ENCODE data around the gene ALLC. TPM values are rescaled to one million over a fixed set of nuclear protein-coding genes. Genes with fewer than 3 reads are reported as not detected.

Gene ALLC
- total RNA-seq, 3 donors from 2014 or later, result 0.16 TPM; not detected in 2

DNA sequence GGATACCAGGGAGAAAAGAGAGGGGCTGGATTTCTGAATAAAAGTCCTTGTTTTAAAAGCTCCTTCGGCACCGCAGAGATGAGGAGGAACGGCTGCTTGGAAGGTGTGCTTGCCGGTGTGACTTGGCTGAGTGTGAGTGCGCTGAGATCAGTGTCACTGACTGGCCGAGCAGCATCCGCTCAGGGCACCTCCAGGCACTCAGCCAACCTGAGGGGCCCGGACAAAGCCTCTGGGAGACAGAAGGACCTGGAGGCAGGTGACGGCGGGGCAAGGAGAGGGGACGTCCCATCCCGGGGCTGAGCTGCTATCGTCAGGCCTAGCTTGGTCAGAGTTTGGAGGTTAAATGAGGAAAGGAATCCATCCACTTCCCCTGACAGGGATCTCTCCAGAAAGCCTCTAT lies 16.8 kb upstream of the ALLC start:
- Histone ChIP-seq H3K9me3 (no peaks in the 10 kb centered on the region), H3K36me3 (no peaks in the 10 kb centered on the region), H3K27ac (no peak overlapping the region), H3K27me3 (no peaks in the 10 kb centered on the region), H3K4me1 (no peaks in the 10 kb centered on the region), H3K4me3 (no peak overlapping the region)
- peak in 1 of 2 donors; percentile 48 for DNase-seq (ENCODE audit: low spot score in 2 of 2)
- intact Hi-C loops (cut with DNase I; ENCODE audit: low total_unique reads), result no loop called here
- TF ChIP-seq POLR2A (IDR thresholded peaks at IDR 0.05), result no peak
- TF ChIP-seq, protein P1, sequence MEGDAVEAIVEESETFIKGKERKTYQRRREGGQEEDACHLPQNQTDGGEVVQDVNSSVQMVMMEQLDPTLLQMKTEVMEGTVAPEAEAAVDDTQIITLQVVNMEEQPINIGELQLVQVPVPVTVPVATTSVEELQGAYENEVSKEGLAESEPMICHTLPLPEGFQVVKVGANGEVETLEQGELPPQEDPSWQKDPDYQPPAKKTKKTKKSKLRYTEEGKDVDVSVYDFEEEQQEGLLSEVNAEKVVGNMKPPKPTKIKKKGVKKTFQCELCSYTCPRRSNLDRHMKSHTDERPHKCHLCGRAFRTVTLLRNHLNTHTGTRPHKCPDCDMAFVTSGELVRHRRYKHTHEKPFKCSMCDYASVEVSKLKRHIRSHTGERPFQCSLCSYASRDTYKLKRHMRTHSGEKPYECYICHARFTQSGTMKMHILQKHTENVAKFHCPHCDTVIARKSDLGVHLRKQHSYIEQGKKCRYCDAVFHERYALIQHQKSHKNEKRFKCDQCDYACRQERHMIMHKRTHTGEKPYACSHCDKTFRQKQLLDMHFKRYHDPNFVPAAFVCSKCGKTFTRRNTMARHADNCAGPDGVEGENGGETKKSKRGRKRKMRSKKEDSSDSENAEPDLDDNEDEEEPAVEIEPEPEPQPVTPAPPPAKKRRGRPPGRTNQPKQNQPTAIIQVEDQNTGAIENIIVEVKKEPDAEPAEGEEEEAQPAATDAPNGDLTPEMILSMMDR (IDR thresholded peaks at IDR 0.05), result no peak
- no peak for TF ChIP-seq POLR2AphosphoS5 (IDR thresholded peaks at IDR 0.05)

DNA sequence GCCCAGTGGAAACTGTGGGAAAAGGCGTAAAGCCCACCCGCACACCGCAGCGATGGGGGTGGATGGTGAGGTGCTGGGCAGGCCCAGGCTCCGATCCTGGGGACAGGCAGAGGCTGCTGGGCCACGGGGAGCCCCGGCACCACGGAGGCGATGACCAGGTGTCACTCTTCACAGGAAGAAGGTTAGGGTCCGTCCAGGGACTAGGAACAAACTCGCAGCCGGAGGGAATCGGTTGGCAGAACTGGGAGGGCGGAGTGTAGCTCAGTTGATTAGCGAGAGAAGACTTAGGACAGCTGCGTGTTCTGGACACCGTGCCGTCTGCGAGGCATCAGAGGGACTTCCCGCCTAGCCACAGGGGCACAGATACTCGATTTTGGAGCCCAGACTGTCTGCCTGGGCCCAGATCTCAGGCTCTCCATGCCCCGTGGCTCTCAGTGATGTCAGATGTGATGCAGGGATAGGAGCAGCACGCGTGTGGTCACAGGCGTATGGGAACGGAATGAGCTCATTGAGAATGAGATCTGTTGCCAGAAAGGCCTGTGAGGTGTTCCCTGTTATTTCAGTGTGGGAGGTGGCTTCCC lies 16.1 kb upstream of the ALLC start:
- Histone ChIP-seq H3K36me3 (no peaks in the 10 kb centered on the region), H3K27me3 (no peaks in the 10 kb centered on the region), H3K9me3 (no peaks in the 10 kb centered on the region), H3K4me3 (no peak overlapping the region), H3K27ac (no peak overlapping the region), H3K4me1 (no peaks in the 10 kb centered on the region)
- intact Hi-C loops (cut with DNase I; ENCODE audit: low total_unique reads), result no loop called here
- no peak for TF ChIP-seq POLR2AphosphoS5 (IDR thresholded peaks at IDR 0.05)
- TF ChIP-seq, protein P1 (IDR thresholded peaks at IDR 0.05), result no peak
- no peak for TF ChIP-seq POLR2A (IDR thresholded peaks at IDR 0.05)
- peak in 1 of 2 donors; percentile 46 for DNase-seq (ENCODE audit: low spot score in 2 of 2)

DNA sequence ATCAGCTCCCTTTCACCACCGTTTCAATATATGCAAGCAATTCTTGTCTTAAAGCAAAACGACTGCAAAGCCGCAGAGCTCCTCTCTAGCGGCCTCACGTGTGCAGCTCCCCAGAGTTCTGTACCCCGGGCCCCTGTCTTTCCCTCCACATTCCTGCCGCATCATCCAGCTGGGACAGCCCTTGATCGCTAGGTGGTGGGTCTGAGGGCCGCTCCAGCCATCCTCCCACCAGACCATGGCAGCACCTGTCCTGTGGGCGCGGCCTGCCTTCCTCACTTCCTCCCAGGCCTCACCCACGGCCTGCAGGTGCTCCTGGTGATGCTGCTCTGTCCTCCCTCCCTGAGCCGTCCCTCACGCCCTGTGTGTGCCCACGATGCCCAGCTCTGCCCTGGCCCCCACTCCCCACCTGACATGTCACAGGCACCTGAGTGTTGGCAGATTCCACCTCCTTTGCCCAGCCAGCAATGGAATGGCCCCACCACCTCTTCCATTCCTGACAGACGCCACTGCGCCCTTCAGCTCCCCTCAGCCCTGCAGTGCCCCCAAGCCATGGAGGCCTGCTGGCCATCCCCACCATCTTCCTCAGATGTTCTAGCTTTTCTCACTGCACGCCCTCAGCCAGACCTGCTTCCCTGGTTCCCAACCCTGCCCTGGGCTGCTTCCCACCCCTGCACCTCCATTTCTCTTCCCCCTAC lies 15.3 kb upstream of the ALLC start:
- intact Hi-C loops (cut with DNase I; ENCODE audit: low total_unique reads), result no loop called here
- no peaks in the 10 kb centered on the region for H3K4me1 ChIP-seq
- no peaks in the 10 kb centered on the region for H3K27me3 ChIP-seq
- H3K36me3 ChIP-seq, result no peaks in the 10 kb centered on the region
- H3K27ac ChIP-seq, result no peak overlapping the region
- no peaks in the 10 kb centered on the region for H3K9me3 ChIP-seq
- H3K4me3 ChIP-seq, result no peak overlapping the region
- TF ChIP-seq POLR2A (IDR thresholded peaks at IDR 0.05) (no peak), POLR2AphosphoS5 (IDR thresholded peaks at IDR 0.05) (no peak)
- TF ChIP-seq, protein P1 (IDR thresholded peaks at IDR 0.05), result no peak
- DNase-seq (ENCODE audit: low spot score in 2 of 2), result peak in 1 of 2 donors; percentile 43

DNA sequence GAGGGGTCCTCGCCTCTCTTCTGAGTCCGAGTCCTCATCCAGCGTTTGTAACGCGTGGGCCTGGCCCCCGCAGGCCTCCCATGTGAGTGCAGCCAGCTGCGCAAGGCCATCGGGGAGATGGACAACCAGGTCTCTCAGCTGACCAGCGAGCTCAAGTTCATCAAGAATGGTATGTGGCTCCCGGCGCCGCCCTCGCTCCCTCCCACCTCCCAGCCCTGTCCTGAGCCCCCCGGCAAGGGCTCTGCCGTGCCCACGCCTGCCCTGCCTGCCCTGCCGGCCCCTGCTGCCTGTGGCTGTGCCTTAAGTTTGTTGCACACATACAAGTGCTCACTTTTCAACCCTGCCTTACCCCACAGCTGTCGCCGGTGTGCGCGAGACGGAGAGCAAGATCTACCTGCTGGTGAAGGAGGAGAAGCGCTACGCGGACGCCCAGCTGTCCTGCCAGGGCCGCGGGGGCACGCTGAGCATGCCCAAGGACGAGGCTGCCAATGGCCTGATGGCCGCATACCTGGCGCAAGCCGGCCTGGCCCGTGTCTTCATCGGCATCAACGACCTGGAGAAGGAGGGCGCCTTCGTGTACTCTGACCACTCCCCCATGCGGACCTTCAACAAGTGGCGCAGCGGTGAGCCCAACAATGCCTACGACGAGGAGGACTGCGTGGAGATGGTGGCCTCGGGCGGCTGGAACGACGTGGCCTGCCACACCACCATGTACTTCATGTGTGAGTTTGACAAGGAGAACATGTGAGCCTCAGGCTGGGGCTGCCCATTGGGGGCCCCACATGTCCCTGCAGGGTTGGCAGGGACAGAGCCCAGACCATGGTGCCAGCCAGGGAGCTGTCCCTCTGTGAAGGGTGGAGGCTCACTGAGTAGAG lies 14.4 kb upstream of the ALLC start:
- Histone ChIP-seq H3K27ac (no peak overlapping the region), H3K36me3 (no peaks in the 10 kb centered on the region), H3K27me3 (no peaks in the 10 kb centered on the region), H3K4me3 (no peak overlapping the region), H3K4me1 (no peaks in the 10 kb centered on the region), H3K9me3 (no peaks in the 10 kb centered on the region)
- TF ChIP-seq POLR2AphosphoS5 (IDR thresholded peaks at IDR 0.05) (no peak), POLR2A (IDR thresholded peaks at IDR 0.05) (no peak)
- TF ChIP-seq, protein P1 (IDR thresholded peaks at IDR 0.05), result no peak
- peak in 1 of 2 donors; percentile 49 for DNase-seq (ENCODE audit: low spot score in 2 of 2)
- intact Hi-C loops (cut with DNase I; ENCODE audit: low total_unique reads), result no loop called here

DNA sequence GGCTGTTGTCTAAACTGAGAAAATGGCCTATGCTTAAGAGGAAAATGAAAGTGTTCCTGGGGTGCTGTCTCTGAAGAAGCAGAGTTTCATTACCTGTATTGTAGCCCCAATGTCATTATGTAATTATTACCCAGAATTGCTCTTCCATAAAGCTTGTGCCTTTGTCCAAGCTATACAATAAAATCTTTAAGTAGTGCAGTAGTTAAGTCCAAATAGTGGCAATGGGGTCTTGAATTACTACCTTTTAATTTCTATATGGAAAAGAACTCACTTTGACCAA lies 13.8 kb upstream of the ALLC start:
- no peak for DNase-seq (ENCODE audit: low spot score in 2 of 2)

More for the DNA sequence above, 13.8 kb upstream of the ALLC start:
- no peak for TF ChIP-seq POLR2A (IDR thresholded peaks at IDR 0.05)
- no peak for TF ChIP-seq POLR2AphosphoS5 (IDR thresholded peaks at IDR 0.05)
- TF ChIP-seq, protein P1 (IDR thresholded peaks at IDR 0.05), result no peak
- H3K9me3 ChIP-seq, result no peaks in the 10 kb centered on the region
- H3K4me1 ChIP-seq, result no peaks in the 10 kb centered on the region
- H3K36me3 ChIP-seq, result no peaks in the 10 kb centered on the region
- no peak overlapping the region for H3K4me3 ChIP-seq
- no peak overlapping the region for H3K27ac ChIP-seq
- H3K27me3 ChIP-seq, result no peaks in the 10 kb centered on the region
- intact Hi-C loops (cut with DNase I; ENCODE audit: low total_unique reads), result no loop called here
